ENCODE results near the gene CNTNAP5.

Gene CNTNAP5

DNA sequence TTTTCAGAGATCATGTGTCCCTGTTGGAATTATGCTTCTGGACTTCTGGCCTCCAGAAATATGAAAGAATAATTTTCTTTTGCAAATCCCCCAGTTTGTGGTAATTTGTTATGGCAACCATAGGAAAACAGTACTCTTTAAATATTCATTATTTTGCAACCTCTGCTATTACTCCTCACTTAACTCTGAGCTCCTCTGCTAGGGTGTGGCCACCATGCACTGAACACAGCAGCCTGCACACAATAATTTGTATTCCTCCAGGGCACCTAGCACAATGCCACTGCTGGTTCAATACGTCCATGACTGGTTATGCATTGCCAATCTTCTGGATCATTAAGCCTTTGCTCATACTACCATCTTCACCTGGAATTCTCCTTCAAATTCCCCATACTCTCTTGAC, 232.0 kb downstream of the CNTNAP5 start:
- H3K27me3 Mint-ChIP-seq, result no peaks in the 10 kb centered on the region
- no peaks in the 10 kb centered on the region for H3K4me1 Mint-ChIP-seq
- no peaks in the 10 kb centered on the region for H3K36me3 Mint-ChIP-seq
- no peak overlapping the region for H3K4me3 Mint-ChIP-seq
- H3K27ac Mint-ChIP-seq, result no peak overlapping the region
- H3K9me3 Mint-ChIP-seq, result no peaks in the 10 kb centered on the region

DNA sequence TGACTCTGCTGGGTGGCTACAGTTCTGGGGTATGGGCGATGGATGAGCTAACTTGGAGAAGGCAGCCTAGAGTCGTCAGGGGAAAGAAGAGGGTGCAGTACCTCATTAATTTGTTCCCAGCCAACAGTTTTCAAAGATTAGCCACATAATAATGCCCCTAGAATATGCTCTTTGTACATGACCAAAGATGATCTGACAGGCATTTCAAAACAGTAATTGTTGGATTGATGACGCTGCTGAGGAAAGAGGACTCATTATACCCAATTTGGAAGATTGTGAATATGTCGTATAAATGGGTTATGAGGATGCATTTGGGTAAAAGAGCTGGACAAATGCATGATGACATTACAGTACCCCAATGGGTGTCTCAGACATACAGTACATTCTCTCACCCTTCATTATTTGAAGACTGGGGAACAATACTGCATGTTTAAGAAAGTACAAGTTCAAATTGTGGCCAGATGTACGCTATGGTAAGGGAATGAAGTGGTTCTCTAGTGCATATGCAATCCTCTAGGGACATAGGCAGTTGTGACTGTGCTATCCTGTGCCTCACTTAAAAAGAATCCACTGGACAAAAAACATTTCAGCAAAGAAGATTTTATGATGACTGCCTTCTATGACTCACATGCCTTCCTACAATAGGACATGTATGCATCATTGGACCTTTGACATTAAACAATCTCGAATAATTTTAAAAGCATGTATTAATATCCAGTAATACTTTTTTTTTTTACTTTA, 233.2 kb downstream of the CNTNAP5 start:
- H3K4me1 Mint-ChIP-seq, result no peaks in the 10 kb centered on the region
- H3K27me3 Mint-ChIP-seq, result no peaks in the 10 kb centered on the region
- no peak overlapping the region for H3K4me3 Mint-ChIP-seq
- no peaks in the 10 kb centered on the region for H3K9me3 Mint-ChIP-seq
- H3K36me3 Mint-ChIP-seq, result no peaks in the 10 kb centered on the region
- H3K27ac Mint-ChIP-seq, result no peak overlapping the region

DNA sequence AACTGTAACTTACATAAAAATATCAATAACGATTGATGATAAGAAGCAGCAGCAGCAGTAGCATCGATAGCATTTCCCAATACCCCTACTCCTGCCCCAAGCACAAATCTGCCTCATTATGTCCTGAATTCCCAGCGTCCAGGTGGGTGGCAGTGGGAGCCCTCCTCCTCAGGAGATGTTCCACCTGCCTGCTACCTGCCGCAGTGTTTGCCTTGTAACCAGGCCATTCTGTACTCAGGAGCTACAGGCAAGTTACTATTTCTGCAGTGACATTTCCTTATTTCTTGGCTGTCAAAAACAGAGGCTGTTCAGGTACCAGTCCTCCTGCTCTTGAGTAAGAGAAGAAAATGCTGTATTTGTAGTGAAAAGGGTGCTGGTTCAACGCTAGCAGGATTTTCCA, 236.4 kb downstream of the CNTNAP5 start:
- Mint-ChIP-seq H3K36me3 (no peaks in the 10 kb centered on the region), H3K27ac (no peak overlapping the region), H3K9me3 (no peaks in the 10 kb centered on the region), H3K4me3 (no peak overlapping the region), H3K27me3 (no peaks in the 10 kb centered on the region), H3K4me1 (no peaks in the 10 kb centered on the region)

DNA sequence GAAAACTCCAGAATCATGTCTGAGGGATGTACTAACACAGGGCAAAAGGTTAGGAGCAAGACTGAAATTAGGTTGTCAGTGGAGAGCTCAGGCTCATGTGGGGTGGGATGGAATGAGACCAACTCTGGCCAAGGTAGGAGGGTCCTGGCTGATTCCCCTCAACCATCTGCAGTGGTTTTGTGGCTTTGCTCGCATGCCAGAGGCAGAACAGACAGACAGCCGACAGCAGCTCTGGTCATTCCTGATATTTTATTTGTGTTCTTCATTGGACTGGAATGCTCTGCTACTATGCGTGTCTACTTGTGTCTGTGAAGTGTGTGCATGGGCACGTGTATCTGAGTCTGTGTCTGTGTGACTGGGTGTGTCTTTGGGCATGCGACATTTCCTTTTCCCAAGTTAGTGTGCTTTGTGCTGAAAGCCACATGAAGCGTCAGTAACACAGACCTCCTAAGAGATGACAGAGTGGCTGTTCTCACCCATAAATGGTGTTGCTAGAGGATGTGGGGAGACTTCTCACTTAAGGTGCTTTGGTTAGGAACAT, 239.5 kb downstream of the CNTNAP5 start:
- Mint-ChIP-seq H3K27me3 (no peaks in the 10 kb centered on the region), H3K36me3 (no peaks in the 10 kb centered on the region), H3K27ac (no peak overlapping the region), H3K9me3 (peaks cover 4% of the 10 kb centered on the region), H3K4me1 (no peaks in the 10 kb centered on the region), H3K4me3 (no peak overlapping the region)

DNA sequence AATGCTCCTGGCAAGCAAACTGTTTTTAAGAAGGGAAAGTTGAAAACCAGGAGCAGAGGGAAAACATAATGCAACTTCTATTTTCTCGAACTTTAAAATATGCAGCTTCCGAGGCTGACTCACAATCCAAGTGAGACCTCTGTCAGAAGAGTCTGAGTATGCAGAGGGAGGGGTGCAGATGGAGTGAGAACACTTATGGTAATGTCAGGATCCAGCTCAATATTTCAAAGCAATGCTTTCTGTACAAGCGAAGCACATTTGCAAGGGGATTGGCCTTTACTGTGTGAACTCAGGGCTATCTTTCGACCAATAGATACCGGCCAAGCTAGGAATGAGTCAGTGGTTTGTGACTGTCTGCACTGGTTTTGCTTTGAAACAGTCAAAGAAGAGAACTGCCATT, 242.7 kb downstream of the CNTNAP5 start:
- Mint-ChIP-seq H3K9me3 (peaks cover 4% of the 10 kb centered on the region), H3K27me3 (no peaks in the 10 kb centered on the region), H3K4me1 (no peaks in the 10 kb centered on the region), H3K27ac (no peak overlapping the region), H3K4me3 (no peak overlapping the region), H3K36me3 (no peaks in the 10 kb centered on the region)

DNA sequence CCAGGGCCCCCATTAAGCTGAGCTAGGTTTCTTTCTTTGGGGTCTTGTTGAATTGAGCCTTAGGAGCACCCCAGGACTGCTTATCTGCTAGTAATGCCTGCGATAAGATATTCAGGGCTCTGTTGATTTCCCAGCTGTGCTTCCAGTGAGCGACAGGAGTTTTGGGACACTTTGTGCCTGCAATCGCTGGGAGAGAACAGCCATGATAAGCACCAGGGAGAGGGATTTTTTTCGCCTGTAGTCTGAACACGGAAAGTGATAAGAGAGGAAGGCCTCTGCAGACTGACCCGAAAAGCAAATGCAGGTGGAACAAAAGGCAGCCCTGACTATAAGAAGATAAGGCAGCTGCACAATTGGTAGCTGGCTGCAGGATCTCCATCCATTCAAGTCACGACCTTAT, 244.3 kb downstream of the CNTNAP5 start:
- H3K4me1 Mint-ChIP-seq, result no peaks in the 10 kb centered on the region
- H3K27me3 Mint-ChIP-seq, result no peaks in the 10 kb centered on the region
- no peaks in the 10 kb centered on the region for H3K36me3 Mint-ChIP-seq
- no peak overlapping the region for H3K4me3 Mint-ChIP-seq
- H3K9me3 Mint-ChIP-seq, result peaks cover 4% of the 10 kb centered on the region
- H3K27ac Mint-ChIP-seq, result no peak overlapping the region

DNA sequence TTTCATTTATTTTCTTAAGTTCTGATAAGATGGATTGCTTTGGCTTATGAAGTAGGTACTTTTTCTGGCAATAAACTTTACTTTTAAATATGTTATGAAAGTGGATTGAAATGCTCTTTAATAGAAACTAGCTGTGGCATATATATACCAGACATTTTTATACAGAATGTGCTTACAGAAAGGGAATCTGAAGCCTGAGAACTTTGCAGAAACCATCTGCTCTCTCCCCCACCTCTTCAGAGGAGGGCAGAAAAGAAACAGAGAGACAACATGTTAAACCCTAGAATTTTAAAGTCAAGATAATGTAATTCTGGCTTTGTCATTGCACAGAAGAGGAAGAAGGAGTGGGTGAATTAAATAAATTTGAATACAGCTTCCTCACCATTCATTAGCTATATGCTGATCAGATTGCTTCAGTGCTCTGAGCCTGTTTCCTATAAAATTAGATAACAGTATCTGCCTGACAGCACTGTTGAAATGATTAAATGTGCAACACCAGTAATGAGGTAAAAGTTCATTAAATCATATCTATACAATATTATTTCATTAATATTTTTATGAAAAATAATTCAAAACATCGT, 247.3 kb downstream of the CNTNAP5 start:
- H3K27ac Mint-ChIP-seq, result no peak overlapping the region
- H3K4me3 Mint-ChIP-seq, result no peak overlapping the region
- H3K9me3 Mint-ChIP-seq, result peaks cover 4% of the 10 kb centered on the region
- H3K4me1 Mint-ChIP-seq, result no peaks in the 10 kb centered on the region
- no peaks in the 10 kb centered on the region for H3K27me3 Mint-ChIP-seq
- no peaks in the 10 kb centered on the region for H3K36me3 Mint-ChIP-seq

DNA sequence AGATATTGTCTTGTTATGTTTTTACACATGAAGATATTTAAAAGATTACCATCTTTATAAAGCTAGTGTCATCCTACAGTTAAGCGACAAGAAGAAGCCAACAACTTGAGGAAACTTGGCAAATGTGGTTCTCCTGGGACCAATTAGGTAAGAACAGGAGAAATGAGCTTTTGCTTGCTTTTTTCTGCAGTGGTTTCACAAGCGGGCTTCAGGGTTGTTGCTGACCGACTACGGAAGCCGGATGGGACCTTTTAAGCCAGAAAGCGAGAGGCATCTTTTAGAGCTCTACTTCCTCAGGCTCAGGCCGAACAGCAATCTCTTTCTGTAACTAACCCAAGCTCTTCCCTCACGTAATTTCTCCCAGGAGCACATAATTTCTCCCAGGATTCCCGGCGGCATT, 256.5 kb downstream of the CNTNAP5 start:
- H3K27ac Mint-ChIP-seq, result no peak overlapping the region
- no peak overlapping the region for H3K4me3 Mint-ChIP-seq
- peaks cover 2% of the 10 kb centered on the region for H3K36me3 Mint-ChIP-seq
- no peaks in the 10 kb centered on the region for H3K9me3 Mint-ChIP-seq
- no peaks in the 10 kb centered on the region for H3K4me1 Mint-ChIP-seq
- H3K27me3 Mint-ChIP-seq, result no peaks in the 10 kb centered on the region

DNA sequence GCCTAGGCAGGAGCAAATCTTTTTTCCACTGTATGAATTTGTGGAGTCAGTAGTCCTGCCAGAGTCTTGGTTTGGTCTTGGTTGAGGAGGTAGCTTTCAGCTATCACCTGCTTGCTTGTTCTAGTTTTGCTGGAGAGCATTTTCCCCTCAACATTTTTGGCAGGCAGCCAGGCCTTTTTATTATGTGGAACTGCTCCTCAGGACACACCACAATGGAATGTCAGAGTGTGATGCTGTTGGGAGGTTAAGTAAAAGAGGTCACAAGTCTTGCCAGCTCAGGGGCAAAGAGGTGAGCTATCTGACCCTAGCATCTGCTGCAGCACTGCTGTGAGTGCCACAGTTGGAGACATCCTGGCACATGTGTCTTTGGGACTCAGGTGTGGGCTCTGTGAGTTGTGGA, 258.0 kb downstream of the CNTNAP5 start:
- no peaks in the 10 kb centered on the region for H3K4me1 Mint-ChIP-seq
- no peak overlapping the region for H3K4me3 Mint-ChIP-seq
- H3K27me3 Mint-ChIP-seq, result no peaks in the 10 kb centered on the region

DNA sequence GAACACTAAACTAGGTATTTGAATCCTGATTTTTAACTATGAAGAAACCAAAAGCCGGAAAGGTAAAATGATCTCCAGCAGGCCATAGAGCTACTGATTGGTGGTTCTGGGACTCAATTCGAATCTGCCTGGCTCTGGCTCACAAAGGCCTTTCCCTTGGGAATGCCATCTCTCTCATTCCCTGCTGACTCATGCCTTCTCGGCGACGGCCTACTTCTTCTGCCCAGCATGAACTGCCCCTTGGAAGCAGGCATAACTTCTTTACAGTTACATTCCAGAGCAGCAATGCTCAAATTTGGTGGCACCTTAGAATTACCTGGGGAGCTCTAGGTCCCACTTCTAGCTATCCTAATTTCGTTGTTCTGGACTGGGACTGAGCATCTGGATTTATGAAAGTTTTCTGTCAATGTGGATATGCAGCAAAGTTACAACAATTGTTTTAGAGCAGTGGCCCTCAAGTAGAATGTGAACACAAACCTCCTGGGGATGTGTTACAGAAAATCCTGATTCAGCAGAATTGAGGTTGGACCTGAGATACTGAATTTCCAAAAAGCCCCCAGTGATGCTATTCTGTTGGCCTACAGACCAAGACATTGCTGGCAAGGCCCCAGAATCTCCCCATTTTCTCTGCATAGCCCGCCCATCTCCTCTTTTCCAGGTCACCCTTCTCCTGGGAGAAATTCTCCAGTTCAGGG, 261.1 kb downstream of the CNTNAP5 start:
- H3K4me3 Mint-ChIP-seq, result no peak overlapping the region
- no peaks in the 10 kb centered on the region for H3K27me3 Mint-ChIP-seq

More for the DNA sequence above, 258.0 kb downstream of the CNTNAP5 start:
- Mint-ChIP-seq H3K27ac (no peak overlapping the region), H3K9me3 (no peaks in the 10 kb centered on the region), H3K36me3 (peaks cover 2% of the 10 kb centered on the region)

DNA sequence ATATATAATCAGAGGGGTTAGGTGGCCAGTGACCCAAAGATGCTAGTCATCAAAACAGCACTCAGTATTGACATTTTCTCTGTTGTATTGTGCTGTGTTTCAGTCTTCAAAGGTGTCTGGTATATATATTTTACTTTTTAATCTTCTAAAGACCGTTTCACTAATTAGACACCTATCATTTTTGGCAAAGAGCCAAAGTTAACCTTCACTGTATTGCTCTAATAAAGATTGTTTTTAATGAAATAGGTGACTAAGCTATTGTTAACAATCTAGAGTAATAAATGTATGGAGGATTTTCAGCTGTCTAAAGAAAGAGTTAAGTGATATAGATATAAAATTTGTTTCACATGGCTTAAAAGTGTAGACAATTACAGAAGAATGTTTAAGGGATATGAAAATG, 264.0 kb downstream of the CNTNAP5 start:
- Mint-ChIP-seq H3K4me1 (no peaks in the 10 kb centered on the region), H3K9me3 (no peaks in the 10 kb centered on the region), H3K4me3 (no peak overlapping the region), H3K36me3 (no peaks in the 10 kb centered on the region), H3K27me3 (no peaks in the 10 kb centered on the region), H3K27ac (no peak overlapping the region)

More for the DNA sequence above, 261.1 kb downstream of the CNTNAP5 start:
- H3K36me3 Mint-ChIP-seq, result no peaks in the 10 kb centered on the region
- H3K9me3 Mint-ChIP-seq, result no peaks in the 10 kb centered on the region
- no peaks in the 10 kb centered on the region for H3K4me1 Mint-ChIP-seq
- H3K27ac Mint-ChIP-seq, result no peak overlapping the region

DNA sequence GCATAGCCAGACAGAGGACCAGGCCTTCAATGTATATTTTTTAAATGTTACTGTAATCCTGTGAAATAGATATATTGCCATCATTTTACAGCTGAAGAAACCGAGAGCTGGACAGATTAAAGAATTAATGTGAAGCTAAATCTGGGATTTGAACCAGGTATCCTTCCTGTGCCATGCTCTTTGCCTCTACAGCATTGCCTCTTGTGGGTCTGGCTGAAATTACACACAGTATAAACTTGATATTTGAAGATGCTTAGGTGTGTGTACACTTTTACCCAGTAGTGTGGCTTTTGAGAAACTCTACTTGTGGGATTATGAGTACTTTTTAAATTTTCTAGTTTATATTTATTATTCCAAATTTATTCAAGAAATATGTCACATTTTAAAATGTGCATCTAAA, 264.5 kb downstream of the CNTNAP5 start:
- Mint-ChIP-seq H3K27me3 (no peaks in the 10 kb centered on the region), H3K4me3 (no peak overlapping the region), H3K9me3 (no peaks in the 10 kb centered on the region), H3K4me1 (no peaks in the 10 kb centered on the region), H3K36me3 (no peaks in the 10 kb centered on the region), H3K27ac (no peak overlapping the region)

DNA sequence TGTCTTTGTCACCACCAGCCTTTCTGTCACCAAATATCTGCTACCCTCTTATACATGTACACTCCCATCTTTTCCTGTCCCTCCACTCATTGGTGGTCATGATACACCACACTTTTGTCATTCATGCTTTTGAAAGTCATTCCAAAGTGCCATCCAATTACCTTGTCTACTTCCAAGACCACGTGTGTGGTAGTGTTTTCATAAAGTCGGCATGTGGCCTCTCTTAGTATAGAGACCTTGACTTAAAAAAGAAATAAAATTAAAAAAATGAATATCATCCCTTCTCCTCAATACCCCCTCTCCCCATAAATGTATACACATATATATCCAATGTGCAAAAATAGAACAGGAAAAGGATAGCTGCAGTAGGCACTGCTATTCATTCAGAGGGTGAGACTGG, 271.4 kb downstream of the CNTNAP5 start:
- no peaks in the 10 kb centered on the region for H3K4me1 Mint-ChIP-seq
- no peak overlapping the region for H3K27ac Mint-ChIP-seq
- peaks cover 4% of the 10 kb centered on the region for H3K9me3 Mint-ChIP-seq
- no peaks in the 10 kb centered on the region for H3K36me3 Mint-ChIP-seq
- H3K4me3 Mint-ChIP-seq, result no peak overlapping the region
- H3K27me3 Mint-ChIP-seq, result no peaks in the 10 kb centered on the region

DNA sequence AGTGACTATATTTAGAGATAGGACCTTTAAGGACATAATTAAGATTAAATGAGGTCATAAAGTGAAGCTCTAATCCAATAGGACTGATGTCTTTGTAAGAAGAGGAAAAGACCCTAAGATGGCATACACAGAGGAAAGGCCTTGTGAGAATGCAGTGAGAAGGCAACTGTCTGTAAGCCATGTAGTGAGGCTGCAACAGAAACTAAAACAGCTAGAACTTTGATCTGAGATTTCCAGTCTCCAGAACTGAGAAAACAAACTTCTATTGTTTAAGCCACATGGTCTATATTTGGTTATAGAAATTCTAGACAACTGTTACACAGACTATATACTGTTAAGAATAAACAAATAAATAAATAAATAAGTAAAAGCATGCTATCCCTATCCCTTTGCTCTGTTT, 276.8 kb downstream of the CNTNAP5 start:
- no peaks in the 10 kb centered on the region for H3K36me3 Mint-ChIP-seq
- peaks cover 12% of the 10 kb centered on the region for H3K9me3 Mint-ChIP-seq
- no peaks in the 10 kb centered on the region for H3K4me1 Mint-ChIP-seq
- no peak overlapping the region for H3K4me3 Mint-ChIP-seq
- no peaks in the 10 kb centered on the region for H3K27me3 Mint-ChIP-seq
- no peak overlapping the region for H3K27ac Mint-ChIP-seq

DNA sequence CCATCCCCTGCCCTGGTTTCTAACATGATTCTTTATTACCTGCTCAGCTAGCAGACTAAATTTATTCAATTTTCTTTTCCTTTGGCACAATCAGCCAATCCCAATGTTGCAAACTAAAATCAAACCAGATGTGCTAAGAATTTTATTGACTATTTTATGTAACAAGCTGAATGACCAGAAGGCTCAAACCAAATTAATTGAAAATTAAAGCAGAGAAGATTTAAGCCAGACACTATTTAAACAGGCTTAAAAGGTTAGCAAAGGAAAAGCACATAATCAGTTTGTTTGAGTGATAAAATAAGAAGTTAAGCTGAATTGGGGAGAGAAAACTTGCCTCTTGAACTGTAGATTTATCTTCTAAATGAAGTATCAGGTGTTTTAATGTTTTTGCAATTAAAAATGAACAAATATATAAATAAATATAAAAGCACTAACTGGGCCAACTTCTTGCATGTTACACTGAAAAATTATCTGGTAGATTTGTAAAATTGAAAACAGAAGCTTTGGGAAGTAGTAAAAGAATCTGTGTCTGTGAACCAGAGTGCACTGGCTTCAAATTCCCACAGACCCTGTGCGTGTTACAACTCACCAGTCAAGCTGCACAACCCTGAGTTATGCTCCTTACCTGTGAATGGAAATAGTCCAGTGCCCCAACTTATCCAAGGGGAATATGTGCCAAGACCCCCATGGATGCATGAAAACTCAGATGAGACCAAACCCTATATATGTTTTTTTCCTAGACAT, 283.4 kb downstream of the CNTNAP5 start:
- Mint-ChIP-seq H3K27ac (no peak overlapping the region), H3K36me3 (no peaks in the 10 kb centered on the region), H3K27me3 (no peaks in the 10 kb centered on the region), H3K9me3 (peaks cover 4% of the 10 kb centered on the region), H3K4me3 (no peak overlapping the region), H3K4me1 (no peaks in the 10 kb centered on the region)

All from activated naive CD4-positive, alpha-beta T cell treated with anti-CD3 and anti-CD28 coated beads, Interleukin-2, amount 50 U/mL, for 24 hours (primary cell).